NT2/D1 (cell line): ENCODE data around the gene ANK3.

ENCODE experiments used
- DNase-seq: peaks from one replicate; pipeline ENCODE4 v3.0.0-alpha.2; 2011; ENCODE audit warnings: low read depth, low spot score
- H3K27me3 ChIP-seq: 2 replicates; pipeline ENCODE4 v1.6.0; 2011; ENCODE audit warnings: mild to moderate bottlenecking; ENCODE audit not compliant: insufficient read length, insufficient read depth
- H3K36me3 ChIP-seq: 2 replicates; pipeline ENCODE4 v1.6.1; 2011; ENCODE audit warnings: mild to moderate bottlenecking, low read length, mixed read lengths; ENCODE audit not compliant: insufficient read depth, insufficient read length
- H3K4me1 ChIP-seq: 2 replicates; pipeline ENCODE4 v1.5.1; 2011; ENCODE audit not compliant: insufficient read depth, insufficient read length
- H3K4me3 ChIP-seq: 2 replicates; pipeline ENCODE4 v1.5.1; 2011; ENCODE audit warnings: low read depth; ENCODE audit not compliant: insufficient read length
- H3K9ac ChIP-seq: 2 replicates; pipeline ENCODE4 v1.6.0; 2011; ENCODE audit warnings: low read depth; ENCODE audit not compliant: insufficient read length
- H3K9me3 ChIP-seq: 2 replicates; pipeline ENCODE4 v1.5.1; 2011; ENCODE audit warnings: mild to moderate bottlenecking, low read length; ENCODE audit not compliant: insufficient read depth
- SUZ12 ChIP-seq: IDR thresholded peaks from 2 replicates; pipeline ENCODE4 v1.6.1; 2011; ENCODE audit not compliant: insufficient read length, insufficient read depth; ENCODE audit errors: extremely low read depth
- YY1 ChIP-seq: IDR thresholded peaks from 2 replicates; pipeline ENCODE4 v1.6.1; 2011; ENCODE audit not compliant: insufficient read length, insufficient read depth
- ZNF274 ChIP-seq: IDR thresholded peaks from 2 replicates; pipeline ENCODE4 v1.6.1; 2011; ENCODE audit warnings: mild to moderate bottlenecking, low read depth, low read length

The ANK3 gene

DNA sequence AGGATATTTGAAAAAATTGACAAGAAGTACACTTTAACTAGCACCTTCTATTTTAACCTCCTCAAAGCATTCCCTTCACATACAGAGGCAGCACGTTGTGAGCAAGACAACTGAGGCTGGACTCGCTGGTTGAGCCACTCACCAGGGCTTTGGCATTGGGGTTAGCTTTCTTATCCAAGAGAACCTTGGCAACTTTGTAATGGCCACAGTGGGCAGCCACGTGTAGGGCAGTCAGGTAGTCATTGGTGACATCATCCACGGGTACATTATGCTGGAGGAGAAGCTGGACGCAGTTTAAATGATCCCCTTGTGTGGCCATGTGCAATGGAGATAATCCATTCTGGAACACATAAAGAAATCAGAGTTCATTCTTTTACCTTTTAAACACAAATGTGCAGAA, 181.8 kb downstream of the ANK3 start:
- TF ChIP-seq YY1, result no peak
- TF ChIP-seq SUZ12, result no peak
- TF ChIP-seq ZNF274, result no peak
- no peaks in the 10 kb centered on the region for H3K9me3 ChIP-seq
- H3K9ac ChIP-seq, result no peak overlapping the region
- no peaks in the 10 kb centered on the region for H3K36me3 ChIP-seq
- no peaks in the 10 kb centered on the region for H3K4me1 ChIP-seq
- no peak overlapping the region for H3K4me3 ChIP-seq
- no peak for DNase-seq
- H3K27me3 ChIP-seq, result no peaks in the 10 kb centered on the region

DNA sequence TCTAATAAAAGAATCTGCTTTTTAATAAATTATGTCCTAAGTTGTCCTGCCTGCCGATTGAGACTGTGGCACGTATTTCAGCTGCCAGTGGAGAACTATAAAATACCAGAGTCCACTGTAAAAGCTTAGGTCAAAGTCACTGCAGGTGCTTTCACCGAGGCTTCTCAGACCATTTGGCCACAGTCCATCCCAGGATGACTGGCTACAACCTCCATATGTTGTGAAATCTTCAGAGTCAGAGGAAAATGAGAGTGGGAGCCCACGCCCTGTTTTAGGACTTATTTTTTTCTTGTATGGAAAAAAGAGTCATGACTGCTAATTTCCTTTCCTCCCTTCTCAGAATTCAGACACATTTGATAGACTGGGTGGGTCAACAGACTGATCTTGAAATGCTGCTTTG, 182.9 kb downstream of the ANK3 start:
- Histone ChIP-seq H3K27me3 (no peaks in the 10 kb centered on the region), H3K4me1 (no peaks in the 10 kb centered on the region), H3K36me3 (no peaks in the 10 kb centered on the region), H3K4me3 (no peak overlapping the region), H3K9ac (no peak overlapping the region), H3K9me3 (no peaks in the 10 kb centered on the region)
- TF ChIP-seq ZNF274 (no peak), YY1 (no peak), SUZ12 (no peak)
- DNase-seq, result no peak

DNA sequence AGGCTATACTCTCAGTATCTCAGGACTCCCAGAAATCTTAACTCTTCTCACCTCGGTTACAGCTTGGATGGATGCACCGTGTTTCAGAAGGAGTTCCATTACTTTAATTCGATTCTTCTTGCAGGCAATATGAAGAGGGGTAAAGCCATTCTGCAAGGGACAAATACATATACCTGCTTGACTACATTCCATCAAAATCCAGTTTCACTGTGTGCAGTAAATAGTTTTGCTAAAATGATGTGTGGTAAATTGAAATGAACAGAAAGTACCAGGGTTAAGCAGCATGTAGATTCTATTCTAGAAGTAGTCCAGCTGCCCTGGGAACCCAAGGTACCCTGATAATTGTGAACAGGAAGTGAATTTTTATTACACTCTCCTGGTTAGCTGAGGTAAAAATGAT, 183.9 kb downstream of the ANK3 start:
- no peak for DNase-seq
- no peaks in the 10 kb centered on the region for H3K27me3 ChIP-seq
- TF ChIP-seq ZNF274 (no peak), SUZ12 (no peak), YY1 (no peak)
- no peak overlapping the region for H3K9ac ChIP-seq
- no peaks in the 10 kb centered on the region for H3K4me1 ChIP-seq
- no peak overlapping the region for H3K4me3 ChIP-seq
- no peaks in the 10 kb centered on the region for H3K9me3 ChIP-seq
- H3K36me3 ChIP-seq, result no peaks in the 10 kb centered on the region

DNA sequence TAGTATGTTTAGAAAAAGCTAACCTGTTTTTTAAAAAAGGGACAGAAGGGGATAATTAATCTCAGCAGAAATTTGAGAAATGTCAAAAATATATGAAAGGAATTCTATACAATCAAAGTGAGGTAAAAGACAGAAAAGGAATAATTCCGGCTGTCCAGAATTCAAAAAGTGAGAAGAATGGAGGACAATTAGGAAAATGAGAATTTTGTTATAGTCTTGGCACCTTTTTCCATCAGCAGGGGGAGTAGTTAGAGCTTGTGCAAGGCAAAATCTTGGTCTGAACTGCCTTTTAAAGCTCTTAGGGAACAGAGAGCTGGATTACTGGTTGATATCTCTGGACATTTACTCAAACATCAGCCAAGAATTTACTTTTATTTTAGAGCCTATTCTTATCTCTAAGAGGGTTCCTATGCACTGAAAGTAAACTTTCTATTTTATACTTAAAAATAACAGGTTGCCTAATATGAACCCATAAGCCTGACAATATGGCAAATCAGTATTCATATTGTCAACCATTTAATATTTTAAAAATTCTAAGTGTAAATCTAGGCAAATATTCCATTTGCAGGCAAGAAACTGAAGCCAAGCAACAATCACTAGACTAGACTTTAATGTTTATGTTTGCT, 185.6 kb downstream of the ANK3 start:
- Histone ChIP-seq H3K36me3 (no peaks in the 10 kb centered on the region), H3K4me1 (no peaks in the 10 kb centered on the region), H3K27me3 (no peaks in the 10 kb centered on the region), H3K4me3 (no peak overlapping the region), H3K9me3 (no peaks in the 10 kb centered on the region), H3K9ac (no peak overlapping the region)
- DNase-seq, result no peak
- no peak for TF ChIP-seq SUZ12
- no peak for TF ChIP-seq YY1
- TF ChIP-seq ZNF274, result no peak

DNA sequence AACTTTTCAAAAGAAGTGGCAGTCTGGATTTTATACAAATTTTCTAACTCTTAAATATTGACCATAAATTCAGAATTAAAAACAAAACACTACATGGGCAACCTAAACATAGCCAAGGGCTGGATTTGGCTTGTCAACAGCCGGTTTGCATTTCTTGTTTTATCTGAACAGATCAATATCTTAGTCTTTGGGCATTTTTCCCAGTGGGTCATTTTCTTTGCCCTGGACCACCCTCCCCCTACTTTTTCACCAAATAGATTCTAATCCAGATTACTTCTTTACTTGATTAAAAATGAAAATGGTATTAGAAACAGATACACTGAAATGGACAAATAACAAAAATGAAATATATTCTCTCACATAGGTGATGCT, 189.0 kb downstream of the ANK3 start:
- no peaks in the 10 kb centered on the region for H3K4me1 ChIP-seq
- H3K27me3 ChIP-seq, result no peaks in the 10 kb centered on the region
- H3K9me3 ChIP-seq, result no peaks in the 10 kb centered on the region
- H3K4me3 ChIP-seq, result no peak overlapping the region
- no peak for TF ChIP-seq YY1
- TF ChIP-seq ZNF274, result no peak
- H3K36me3 ChIP-seq, result no peaks in the 10 kb centered on the region
- H3K9ac ChIP-seq, result no peak overlapping the region
- DNase-seq, result no peak

DNA sequence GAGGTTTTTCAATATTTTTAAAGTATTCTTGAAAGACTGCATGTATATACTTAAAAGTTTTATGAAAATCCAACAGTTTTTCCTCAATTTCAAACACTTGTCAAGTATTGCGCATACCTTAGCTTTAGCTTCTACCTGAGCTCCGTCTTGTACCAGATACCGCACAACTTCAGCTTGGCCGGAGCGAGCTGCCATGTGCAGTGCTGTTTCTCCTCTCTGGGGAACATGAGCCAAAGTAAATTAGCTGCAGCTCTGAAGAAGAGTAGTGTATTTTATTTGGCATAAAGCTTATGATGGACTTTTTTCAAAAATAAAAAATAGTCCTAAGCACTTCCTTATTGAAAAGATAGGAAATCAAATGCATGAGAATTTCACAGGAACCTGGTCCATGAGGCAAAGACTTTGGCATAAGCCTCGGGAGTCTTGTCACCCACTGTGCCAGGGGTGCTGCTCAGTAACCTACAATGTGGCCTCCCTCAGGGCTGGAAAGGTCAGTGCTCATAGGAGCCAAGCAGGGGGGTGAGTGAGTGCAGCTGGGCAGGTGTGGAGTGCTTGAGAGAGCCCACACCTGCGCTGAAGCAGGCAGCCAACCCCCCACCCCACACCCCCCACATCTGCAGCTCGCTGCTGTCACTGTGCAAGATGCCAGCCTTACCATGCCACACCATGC, 189.5 kb downstream of the ANK3 start:
- no peak overlapping the region for H3K9ac ChIP-seq
- TF ChIP-seq ZNF274 (no peak), SUZ12 (no peak), YY1 (no peak)
- no peak overlapping the region for H3K4me3 ChIP-seq
- no peaks in the 10 kb centered on the region for H3K4me1 ChIP-seq
- no peaks in the 10 kb centered on the region for H3K36me3 ChIP-seq
- no peak for DNase-seq
- H3K9me3 ChIP-seq, result no peaks in the 10 kb centered on the region
- no peaks in the 10 kb centered on the region for H3K27me3 ChIP-seq

DNA sequence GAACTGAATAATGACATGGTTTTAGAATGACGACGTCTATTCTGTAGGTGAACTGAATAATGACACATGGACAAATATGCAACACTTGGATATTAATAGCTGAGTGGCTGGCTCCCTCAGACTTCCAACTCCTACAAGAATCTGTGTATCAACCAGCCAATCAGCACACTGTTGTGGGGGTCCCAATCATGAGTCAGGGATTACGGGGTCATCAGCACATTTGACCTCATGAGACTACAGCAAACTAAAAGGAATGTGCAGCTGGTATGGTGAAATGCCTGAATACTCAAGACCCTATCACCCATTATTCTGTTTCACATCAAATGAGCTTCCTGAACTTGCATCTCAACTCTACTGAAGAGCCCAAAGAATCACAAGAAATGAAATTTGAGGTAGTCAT, 192.5 kb downstream of the ANK3 start:
- H3K9me3 ChIP-seq, result no peaks in the 10 kb centered on the region
- no peaks in the 10 kb centered on the region for H3K36me3 ChIP-seq
- no peaks in the 10 kb centered on the region for H3K27me3 ChIP-seq
- no peak overlapping the region for H3K9ac ChIP-seq
- H3K4me3 ChIP-seq, result no peak overlapping the region
- DNase-seq, result no peak
- TF ChIP-seq ZNF274, result no peak
- TF ChIP-seq SUZ12, result no peak
- no peak for TF ChIP-seq YY1
- H3K4me1 ChIP-seq, result no peaks in the 10 kb centered on the region
